ENCODE results near the gene TRPM3.
"Not testable (repeated sequence)": the region's sequence is repeated elsewhere in the genome, so short reads cannot be mapped to it uniquely, and the experiment has no call there.

The TRPM3 gene

GRCh38 chr9:70811638-70812037, 309.8 kb downstream of the TRPM3 start:
- no peak for DNase-seq

- no peak for DNase-seq
Observed at GRCh38 chr9:70806875-70807274, 314.5 kb downstream of the TRPM3 start.

- no peak for DNase-seq
Observed at GRCh38 chr9:70805949-70806348, 315.5 kb downstream of the TRPM3 start.

GRCh38 chr9:70802758-70803436, 318.5 kb downstream of the TRPM3 start:
- no peak for DNase-seq

- no peak for DNase-seq
Observed at GRCh38 chr9:70802206-70802605, 319.2 kb downstream of the TRPM3 start.

- no peak for DNase-seq
Observed at GRCh38 chr9:70801181-70801829, 320.1 kb downstream of the TRPM3 start.

GRCh38 chr9:70798018-70798417, 323.4 kb downstream of the TRPM3 start:
- DNase-seq = no peak

GRCh38 chr9:70795841-70796240, 325.6 kb downstream of the TRPM3 start:
- no peak for DNase-seq

GRCh38 chr9:70792796-70793195, 328.6 kb downstream of the TRPM3 start:
- no peak for DNase-seq

- no peak for DNase-seq
Observed at GRCh38 chr9:70791936-70792335, 329.5 kb downstream of the TRPM3 start.

GRCh38 chr9:70789086-70789485, 332.3 kb downstream of the TRPM3 start:
- no peak for DNase-seq

GRCh38 chr9:70784456-70784855, 337.0 kb downstream of the TRPM3 start:
- no peak for DNase-seq

GRCh38 chr9:70778568-70778967, 342.9 kb downstream of the TRPM3 start:
- no peak for DNase-seq

GRCh38 chr9:70773579-70773978, 347.8 kb downstream of the TRPM3 start:
- no peak for DNase-seq

GRCh38 chr9:70772601-70773000, 348.8 kb downstream of the TRPM3 start:
- DNase-seq = no peak

- no peak for DNase-seq
Observed at GRCh38 chr9:70765946-70766345, 355.5 kb downstream of the TRPM3 start.

GRCh38 chr9:70761139-70761670, 360.2 kb downstream of the TRPM3 start:
- DNase-seq = no peak

- no peak for DNase-seq
Observed at GRCh38 chr9:70760228-70760627, 361.2 kb downstream of the TRPM3 start.

GRCh38 chr9:70753311-70753710, 368.1 kb downstream of the TRPM3 start:
- no peak for DNase-seq

- no peak for DNase-seq
Observed at GRCh38 chr9:70749066-70749465, 372.4 kb downstream of the TRPM3 start.

GRCh38 chr9:70747261-70747718, 374.1 kb downstream of the TRPM3 start:
- no peak for DNase-seq

- no peak for DNase-seq
Observed at GRCh38 chr9:70746760-70747159, 374.7 kb downstream of the TRPM3 start.

- DNase-seq = no peak
Observed at GRCh38 chr9:70746316-70746715, 375.1 kb downstream of the TRPM3 start.

- not testable (repeated sequence) for DNase-seq
Observed at GRCh38 chr9:70724794-70725193, 396.6 kb downstream of the TRPM3 start.

All from NCI-H2029 (cell line).